Kidney capillary endothelial cell (primary cell): Measurements from ENCODE around the gene HDAC4.
"Not testable (repeated sequence)": the region's sequence is repeated elsewhere in the genome, so short reads cannot be mapped to it uniquely, and the experiment has no call there.

Source experiments
- DNase-seq: peaks from one replicate; pipeline ENCODE4 v3.0.0-alpha.2; 2018; ENCODE audit warnings: low spot score

Gene HDAC4

DNA sequence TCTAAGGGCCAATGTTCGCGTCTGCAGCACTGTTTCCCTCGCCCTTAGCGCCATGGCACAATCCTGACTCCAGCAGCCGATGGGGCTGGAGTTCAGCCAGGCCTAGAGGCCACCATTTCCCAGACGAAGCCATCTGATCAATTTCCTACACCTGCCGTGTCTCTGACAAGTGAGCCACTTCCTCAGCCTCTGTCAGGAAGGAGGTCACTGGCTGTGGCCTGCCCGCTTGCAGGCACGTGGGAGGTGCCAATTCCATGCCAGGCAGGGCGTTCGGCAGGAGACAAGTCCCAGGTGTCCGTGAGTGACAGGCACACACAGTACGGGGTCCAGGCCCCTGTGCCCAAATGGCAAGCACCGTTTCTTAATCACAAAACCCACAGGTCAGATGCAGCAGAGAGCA lies 318.4 kb downstream of the HDAC4 start:
- DNase-seq, result no peak

GRCh38 chr2:239081622-239082021 lies 319.2 kb downstream of the HDAC4 start:
- no peak for DNase-seq

DNA sequence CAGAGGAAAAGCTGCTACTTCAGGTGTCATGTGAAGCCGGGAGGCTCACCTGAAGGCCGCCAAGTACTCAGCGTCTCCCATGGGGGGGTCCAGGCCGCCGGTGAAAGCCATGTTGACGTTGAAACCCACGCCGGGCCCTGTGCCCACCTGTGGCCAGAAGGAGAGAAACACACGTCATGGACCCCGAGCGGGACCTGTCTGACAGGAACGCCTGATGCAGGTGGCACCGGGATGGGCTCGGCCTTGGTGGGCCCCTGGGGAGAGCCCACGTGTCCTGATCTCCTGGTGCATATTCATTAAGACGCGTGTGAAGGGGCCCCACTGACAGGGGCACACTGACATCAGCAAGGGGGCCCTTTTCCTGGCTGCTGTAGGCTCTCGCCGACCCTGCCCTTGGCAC lies 319.8 kb downstream of the HDAC4 start:
- no peak for DNase-seq

GRCh38 chr2:239079671-239080294 lies 321.0 kb downstream of the HDAC4 start:
- DNase-seq, result no peak

DNA sequence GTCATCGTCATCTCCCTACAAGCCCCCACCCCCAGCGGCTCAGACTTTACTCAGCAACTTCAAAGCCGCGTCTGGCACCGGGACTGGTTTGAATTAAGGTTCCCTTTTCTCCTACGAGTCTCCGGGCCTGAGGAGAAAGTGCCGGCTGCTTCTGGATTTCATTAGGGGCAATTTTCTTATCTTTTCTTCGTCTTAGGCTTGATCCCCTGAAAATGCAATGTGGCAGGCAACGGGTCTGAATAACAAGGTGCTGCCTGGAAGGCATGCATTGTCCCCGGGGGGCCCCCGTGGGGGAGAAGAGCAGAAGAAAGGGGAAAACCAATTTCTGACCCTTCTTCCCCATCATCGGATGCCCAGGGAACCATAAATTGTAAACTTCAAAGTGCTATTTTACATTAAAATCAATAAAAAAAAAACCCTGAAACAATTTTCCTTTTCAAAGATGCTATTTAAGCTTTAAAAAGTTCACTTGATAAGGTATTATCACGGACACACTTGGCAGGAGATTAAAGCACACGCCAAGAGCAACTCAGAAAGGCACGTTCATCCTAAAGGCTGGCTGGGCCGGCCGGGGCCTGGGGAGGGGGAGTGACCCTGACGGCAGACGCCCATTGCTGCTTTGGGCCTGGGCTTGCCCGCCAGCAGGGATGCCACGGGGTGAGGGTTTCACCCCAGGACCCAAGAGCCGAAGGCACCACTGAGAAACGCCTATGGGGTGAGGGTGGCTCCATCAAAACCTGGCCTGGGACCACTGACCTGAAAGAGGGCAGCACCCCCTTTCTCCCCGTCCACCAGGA lies 322.5 kb downstream of the HDAC4 start:
- no peak for DNase-seq

DNA sequence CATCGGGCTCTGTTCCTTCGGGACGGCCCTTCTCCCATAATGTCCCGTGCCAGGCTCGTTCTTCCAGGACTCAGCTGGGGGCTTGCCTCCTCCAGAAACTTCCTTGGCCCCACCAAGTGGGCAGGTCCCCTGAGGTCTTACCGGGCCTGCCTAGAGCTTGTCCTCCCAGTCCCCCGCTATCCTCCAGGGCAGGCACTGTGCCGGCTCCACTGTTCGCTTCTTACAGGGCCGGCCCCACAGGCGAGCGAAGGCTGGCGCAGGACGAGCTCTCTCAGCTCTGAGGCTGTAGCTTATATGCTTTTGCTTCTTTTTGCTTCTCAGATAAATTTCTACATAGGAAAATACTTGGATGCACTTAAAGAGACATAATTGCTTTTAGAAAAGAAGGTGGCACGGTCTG lies 323.6 kb downstream of the HDAC4 start:
- no peak for DNase-seq

DNA sequence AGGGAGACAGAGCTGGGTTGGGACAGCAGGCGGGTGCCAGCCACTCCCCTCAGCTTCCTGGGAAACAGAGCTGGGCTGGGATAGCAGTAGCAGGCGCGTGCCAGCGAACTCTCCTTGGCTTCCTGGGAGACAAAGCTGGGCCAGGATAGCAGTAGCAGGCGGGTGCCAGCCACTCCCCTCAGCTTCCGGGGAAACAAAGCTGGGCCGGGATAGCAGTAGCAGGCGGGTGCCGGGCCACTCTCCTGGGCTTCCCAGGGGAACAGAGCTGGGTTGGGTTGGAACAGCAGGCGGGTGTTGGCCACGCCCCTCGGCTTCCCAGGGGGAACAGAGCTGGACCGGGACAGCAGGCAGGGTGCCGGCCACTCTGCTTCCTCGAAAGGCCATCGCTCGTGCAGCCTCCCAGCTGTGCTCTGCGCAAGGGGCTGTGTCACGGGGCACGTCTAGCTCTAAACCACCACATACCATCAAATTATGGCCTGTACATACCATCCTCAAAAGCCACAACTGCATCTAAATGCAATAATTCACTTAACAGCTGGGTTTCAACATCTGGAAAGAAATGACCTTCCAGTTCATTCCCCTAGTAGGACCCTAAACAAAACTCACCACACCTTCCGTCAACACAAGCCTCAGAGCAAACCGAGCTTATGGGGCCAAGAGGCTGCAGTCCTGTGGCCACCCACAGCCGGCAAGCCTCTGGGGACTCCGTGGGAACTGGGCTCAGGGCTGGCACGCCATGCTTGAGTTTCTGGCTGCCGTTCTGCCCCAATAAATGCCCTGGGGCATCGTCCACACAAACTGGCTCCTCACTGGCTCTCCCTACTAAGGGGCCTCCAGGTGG lies 324.7 kb downstream of the HDAC4 start:
- no peak for DNase-seq

- no peak for DNase-seq
These were observed 326.9 kb downstream of the HDAC4 start for GRCh38 chr2:239073745-239074530.

DNA sequence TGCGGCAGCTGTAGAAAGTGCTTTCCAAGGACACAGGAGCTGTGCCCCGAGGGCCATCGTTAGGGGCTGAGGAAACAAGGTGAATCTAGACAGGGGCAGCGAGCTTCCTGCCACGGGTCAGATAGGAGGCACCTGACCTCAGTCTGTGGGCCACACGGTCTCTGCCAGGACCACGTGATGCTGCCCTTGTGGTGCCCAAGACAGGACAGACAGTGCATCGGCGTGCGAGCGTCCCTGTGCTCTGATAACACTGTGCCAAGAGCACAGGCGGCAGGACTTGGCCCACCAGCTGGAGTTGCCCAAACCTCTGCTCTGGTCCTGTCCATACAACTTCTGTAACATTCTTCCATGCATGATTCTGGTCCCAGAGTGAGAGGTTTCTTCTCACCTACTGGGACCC lies 327.6 kb downstream of the HDAC4 start:
- DNase-seq, result no peak

- no peak for DNase-seq
These were observed 328.0 kb downstream of the HDAC4 start for GRCh38 chr2:239072786-239073185.

GRCh38 chr2:239070466-239070865 lies 330.4 kb downstream of the HDAC4 start:
- no peak for DNase-seq

DNA sequence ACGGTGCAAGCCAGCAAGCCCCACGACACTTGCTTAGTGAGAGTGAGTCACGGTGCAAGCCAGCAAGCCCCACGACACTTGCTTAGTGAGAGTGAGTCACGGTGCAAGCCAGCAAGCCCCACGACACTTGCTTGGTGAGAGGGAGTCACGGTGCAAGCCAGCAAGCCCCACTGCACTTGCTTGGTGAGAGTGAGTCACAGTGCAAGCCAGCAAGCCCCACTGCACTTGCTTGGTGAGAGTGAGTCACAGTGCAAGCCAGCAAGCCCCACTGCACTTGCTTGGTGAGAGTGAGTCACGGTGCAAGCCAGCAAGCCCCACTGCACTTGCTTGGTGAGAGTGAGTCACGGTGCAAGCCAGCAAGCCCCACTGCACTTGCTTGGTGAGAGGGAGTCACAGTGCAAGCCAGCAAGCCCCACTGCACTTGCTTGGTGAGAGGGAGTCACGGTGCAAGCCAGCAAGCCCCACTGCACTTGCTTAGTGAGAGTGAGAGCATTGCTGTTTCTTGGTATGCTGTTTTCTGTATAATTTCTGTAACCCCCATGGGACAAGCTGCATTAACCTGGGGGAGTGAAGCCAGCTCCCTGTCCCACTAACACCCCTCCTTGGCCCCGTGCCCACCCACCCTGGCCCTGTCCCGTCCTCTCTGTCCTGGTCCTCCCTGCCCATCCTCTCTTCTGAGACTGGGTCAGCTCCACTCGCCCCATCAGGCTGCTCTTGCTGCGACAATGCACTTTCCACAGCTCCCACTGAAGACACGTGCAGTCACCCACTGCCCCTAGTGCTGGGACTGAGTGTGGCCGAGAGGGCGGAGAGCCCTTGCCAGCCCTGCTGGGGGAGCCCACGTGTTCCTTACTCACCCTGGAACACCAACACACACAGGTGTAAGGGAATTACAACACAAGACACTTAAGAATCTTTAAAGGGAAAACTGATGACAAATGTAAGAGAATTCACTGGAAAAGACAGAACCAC lies 331.2 kb downstream of the HDAC4 start:
- not testable (repeated sequence) for DNase-seq

DNA sequence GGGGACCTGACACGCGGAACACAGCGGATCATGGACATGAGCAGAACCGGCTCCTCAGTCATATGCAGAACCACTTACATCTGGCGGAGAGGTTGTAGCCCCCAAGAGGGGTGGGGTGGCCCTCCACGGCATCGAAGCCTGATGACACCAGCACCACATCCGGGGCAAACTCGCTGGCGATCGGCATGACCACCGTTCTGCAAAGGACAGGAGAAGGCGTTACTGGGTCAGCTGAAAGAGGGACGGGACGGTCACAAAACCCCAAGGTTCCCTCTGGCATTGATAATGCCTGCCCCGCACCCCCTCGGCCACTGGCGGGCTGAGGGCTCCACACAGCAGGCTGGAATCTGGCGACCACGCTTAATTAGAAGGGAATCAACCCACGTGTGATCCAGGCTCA lies 332.4 kb downstream of the HDAC4 start:
- DNase-seq, result no peak

DNA sequence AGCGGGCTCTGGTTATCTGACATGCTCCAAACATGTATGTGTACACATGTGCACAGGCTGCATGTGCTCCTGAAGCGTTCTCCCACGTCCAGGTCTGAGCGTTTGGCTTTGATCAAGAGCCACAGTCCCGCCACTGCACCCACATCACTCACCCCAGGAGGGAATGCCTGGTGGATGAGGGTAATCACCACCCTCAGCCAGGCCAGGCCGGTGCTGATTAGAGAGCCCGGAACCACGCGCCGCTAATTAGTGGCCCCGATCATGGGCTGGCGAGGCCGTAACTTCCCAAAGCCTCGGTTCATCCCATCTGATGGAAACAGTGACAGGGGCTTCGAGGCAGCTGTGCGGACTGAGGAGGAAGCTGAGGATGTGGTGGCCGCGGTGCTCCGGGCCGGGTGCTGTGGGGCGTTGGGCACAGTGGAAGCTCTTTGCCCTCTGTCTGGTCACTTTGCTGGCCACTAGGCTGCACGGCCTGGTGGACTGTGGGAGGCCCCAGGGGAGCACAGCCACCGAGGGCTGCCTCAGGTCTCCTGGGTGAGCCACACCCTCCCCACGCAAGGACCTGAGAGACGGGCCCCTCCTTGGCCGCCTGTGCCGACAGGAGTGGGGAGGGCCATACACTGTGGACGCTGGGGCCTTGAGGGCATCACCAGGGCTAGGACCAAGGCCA lies 333.5 kb downstream of the HDAC4 start:
- DNase-seq, result no peak

- no peak for DNase-seq
These were observed 334.2 kb downstream of the HDAC4 start for GRCh38 chr2:239066597-239066996.

DNA sequence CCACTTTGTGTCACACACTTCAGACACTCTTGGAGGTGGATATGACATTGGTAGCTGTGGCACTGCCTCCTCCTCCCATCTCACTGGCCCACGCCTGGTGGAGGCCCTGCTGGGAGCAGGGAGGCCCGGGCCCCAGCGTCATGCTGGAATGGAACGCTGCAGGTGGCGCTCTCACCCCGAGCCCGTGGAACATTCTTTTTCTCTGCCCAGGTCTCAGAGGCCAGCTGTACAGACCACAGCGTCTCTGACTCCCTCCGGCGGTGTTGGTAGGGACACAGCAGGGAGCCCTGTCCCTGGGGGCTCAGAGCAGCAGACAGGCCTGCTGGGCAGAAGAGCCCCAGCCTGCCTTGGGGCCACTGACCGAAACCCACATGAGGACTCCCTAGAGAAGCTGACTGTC lies 334.9 kb downstream of the HDAC4 start:
- DNase-seq, result no peak

DNA sequence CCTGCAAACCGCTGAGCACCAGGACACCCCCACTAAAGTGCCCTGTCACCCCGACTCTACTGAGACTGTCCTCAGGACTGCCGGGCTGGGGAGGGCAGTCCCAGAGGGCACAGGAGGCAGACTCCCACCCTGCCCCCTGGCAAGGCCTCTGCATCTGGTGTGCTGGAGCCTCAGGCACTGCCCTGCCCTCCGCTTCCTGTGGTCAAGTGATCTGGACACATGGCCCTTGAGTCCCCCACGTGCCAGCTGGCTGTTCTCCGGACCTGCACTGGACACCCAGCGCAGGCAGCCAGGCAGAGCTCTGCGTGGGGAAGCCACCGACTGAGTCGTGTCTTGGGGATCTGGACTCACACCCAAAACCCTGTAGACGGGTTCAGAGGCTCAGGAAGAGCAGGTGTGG lies 335.3 kb downstream of the HDAC4 start:
- no peak for DNase-seq

GRCh38 chr2:239064891-239065290 lies 335.9 kb downstream of the HDAC4 start:
- no peak for DNase-seq

GRCh38 chr2:239064253-239064652 lies 336.6 kb downstream of the HDAC4 start:
- DNase-seq, result no peak

DNA sequence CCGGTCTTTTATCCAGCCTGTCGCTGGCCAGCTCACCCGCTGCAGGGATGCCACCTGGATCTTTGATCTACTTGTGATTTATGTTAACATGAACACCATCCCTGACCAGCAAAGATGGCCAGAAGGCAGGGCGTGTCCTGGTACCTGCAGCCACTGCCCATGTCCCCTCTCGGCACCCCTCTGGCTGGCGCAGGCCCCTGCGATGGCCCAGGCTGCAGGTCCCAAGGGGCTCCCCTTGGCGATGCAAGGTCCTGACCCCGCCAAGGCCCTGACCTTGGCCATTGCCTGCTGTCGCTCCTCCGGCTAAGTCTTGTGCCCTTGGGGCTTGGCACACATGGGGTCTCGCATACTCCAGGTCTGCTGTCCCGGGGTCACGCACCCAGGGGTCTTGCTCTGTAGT lies 338.1 kb downstream of the HDAC4 start:
- DNase-seq, result no peak
